Hepatocyte (in vitro differentiated cells): Measurements from ENCODE around the gene EGR1. TPM values are rescaled to one million over a fixed set of nuclear protein-coding genes. Genes with fewer than 3 reads are reported as not detected.
A peak's percentile ranks its signal among the peaks of the same experiment; 100 is the strongest.

Experiments used
- DNase-seq: peaks from one replicate; pipeline ENCODE4 v3.0.0-alpha.2; 2016; ENCODE audit warnings: low spot score
- H2AFZ ChIP-seq: fragments of 200-600 bp; sonication (generic); 2 replicates; pipeline ENCODE4 v1.6.0; 2016; ENCODE audit warnings: antibody characterized with exemption, mild to moderate bottlenecking
- H3K27ac ChIP-seq: fragments of 200-600 bp; sonication (generic); 2 replicates; pipeline ENCODE4 v1.5.1; 2016; ENCODE audit warnings: mild to moderate bottlenecking
- H3K27me3 ChIP-seq: fragments of 200-600 bp; sonication (generic); 2 replicates; pipeline ENCODE4 v1.6.1; 2016
- H3K36me3 ChIP-seq: fragments of 200-600 bp; sonication (generic); replicated peaks from 2 replicates; pipeline ENCODE4 v1.5.1; 2016; ENCODE audit warnings: low read depth; ENCODE audit not compliant: insufficient read depth
- H3K4me1 ChIP-seq: fragments of 200-600 bp; sonication (generic); 2 replicates; pipeline ENCODE4 v1.5.1; 2016; ENCODE audit warnings: mild to moderate bottlenecking, moderate library complexity; ENCODE audit not compliant: insufficient read depth
- H3K4me2 ChIP-seq: fragments of 200-600 bp; sonication (generic); 2 replicates; pipeline ENCODE4 v1.6.0; 2016
- H3K4me3 ChIP-seq: fragments of 200-600 bp; sonication (generic); 2 replicates; pipeline ENCODE4 v1.5.1; 2016; ENCODE audit warnings: mild to moderate bottlenecking
- H3K79me2 ChIP-seq: fragments of 200-600 bp; sonication (generic); 2 replicates; pipeline ENCODE4 v1.6.0; 2017; ENCODE audit warnings: mild to moderate bottlenecking
- H3K9me2 ChIP-seq: fragments of 200-600 bp; sonication (generic); replicated peaks from 2 replicates; pipeline ENCODE4 v1.6.0; 2017; ENCODE audit warnings: mild to moderate bottlenecking; ENCODE audit not compliant: insufficient read depth
- H3K9me3 ChIP-seq: fragments of 200-600 bp; sonication (generic); 2 replicates; pipeline ENCODE4 v1.5.1; 2016; ENCODE audit warnings: low read depth, mild to moderate bottlenecking
- H4K20me1 ChIP-seq: fragments of 200-600 bp; sonication (generic); 2 replicates; pipeline ENCODE4 v1.6.0; 2016; ENCODE audit warnings: mild to moderate bottlenecking; ENCODE audit not compliant: insufficient read depth, poor library complexity, severe bottlenecking
- EZH2 ChIP-seq: fragments of 200-600 bp; sonication (generic); IDR thresholded peaks from 2 replicates; pipeline ENCODE4 v1.6.1; 2016; ENCODE audit warnings: antibody characterized with exemption, mild to moderate bottlenecking, borderline replicate concordance
- EZH2phosphoT487 ChIP-seq: fragments of 200-600 bp; sonication (generic); IDR thresholded peaks from one replicate; pipeline ENCODE4 v1.6.1; 2018; ENCODE audit warnings: antibody characterized with exemption, mild to moderate bottlenecking, low read depth, moderate library complexity; ENCODE audit not compliant: unreplicated experiment, severe bottlenecking
- WGBS: methylation state at CpG from one replicate; pipeline ENCODE4 v1.1.6; 2016; ENCODE audit warnings: low lambda C conversion rate; ENCODE audit errors: missing lambda C conversion rate; 5-methylcytosine and 5-hydroxymethylcytosine counted together
- polyA plus RNA-seq: library from polyadenylated mRNA; unstranded; fragments of >200 nt; fragmentation: Nextera tagmentation; extraction: Ambion mirVana; gene quantifications from 2 replicates; pipeline ENCODE4 v1.2.1, GENCODE V29; 2016
- total RNA-seq: library from RNA; depleted of rRNA; stranded (reverse); fragments of >200 nt; gene quantifications from 2 replicates; pipeline ENCODE4 v1.2.3, GENCODE V29; 2014
- TF ChIP-seq, protein P1 (sequence below): fragments of 200-600 bp; sonication (generic); IDR thresholded peaks from 2 replicates; pipeline ENCODE4 v1.5.1; 2016; ENCODE audit warnings: antibody characterized with exemption, mild to moderate bottlenecking; ENCODE audit not compliant: poor library complexity

EGR1 gene
- total and polyA plus RNA-seq, 2 experiments from 2014 or later, result 95.4 to 336 TPM

DNA sequence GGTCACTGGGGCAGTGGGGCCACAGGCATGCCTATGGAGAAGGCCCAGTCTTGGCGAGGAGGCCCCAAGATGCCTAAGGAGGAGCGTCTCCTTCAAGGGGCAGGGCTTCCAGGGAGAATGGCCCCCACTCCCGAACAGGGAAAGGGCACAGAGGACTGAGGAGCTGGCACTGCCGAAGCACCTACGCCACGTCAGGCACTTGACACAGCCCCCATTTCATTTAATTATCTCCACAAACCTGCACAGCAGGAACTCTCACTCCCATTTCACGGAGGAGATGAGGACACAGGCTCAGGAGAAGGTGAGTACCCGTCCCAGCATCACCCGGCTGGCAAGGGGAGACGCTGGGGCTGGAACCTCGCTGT, 26.0 kb downstream of the EGR1 start:
- no peaks in the 10 kb centered on the region for H3K9me3 ChIP-seq
- H3K4me1 ChIP-seq, result peaks cover 32% of the 10 kb centered on the region
- no peaks in the 10 kb centered on the region for H3K9me2 ChIP-seq
- no peak overlapping the region for H3K27ac ChIP-seq
- H3K4me2 ChIP-seq, result peak overlapping the region; percentile 95
- no peaks in the 10 kb centered on the region for H4K20me1 ChIP-seq
- DNase-seq, result no peak
- H3K4me3 ChIP-seq, result peak overlapping the region; percentile 75
- peak overlapping the region; percentile 82 for H2AFZ ChIP-seq
- no peaks in the 10 kb centered on the region for H3K79me2 ChIP-seq
- H3K36me3 ChIP-seq, result no peaks in the 10 kb centered on the region
- no peak for TF ChIP-seq EZH2phosphoT487
- TF ChIP-seq EZH2, result no peak
- TF ChIP-seq, protein P1, sequence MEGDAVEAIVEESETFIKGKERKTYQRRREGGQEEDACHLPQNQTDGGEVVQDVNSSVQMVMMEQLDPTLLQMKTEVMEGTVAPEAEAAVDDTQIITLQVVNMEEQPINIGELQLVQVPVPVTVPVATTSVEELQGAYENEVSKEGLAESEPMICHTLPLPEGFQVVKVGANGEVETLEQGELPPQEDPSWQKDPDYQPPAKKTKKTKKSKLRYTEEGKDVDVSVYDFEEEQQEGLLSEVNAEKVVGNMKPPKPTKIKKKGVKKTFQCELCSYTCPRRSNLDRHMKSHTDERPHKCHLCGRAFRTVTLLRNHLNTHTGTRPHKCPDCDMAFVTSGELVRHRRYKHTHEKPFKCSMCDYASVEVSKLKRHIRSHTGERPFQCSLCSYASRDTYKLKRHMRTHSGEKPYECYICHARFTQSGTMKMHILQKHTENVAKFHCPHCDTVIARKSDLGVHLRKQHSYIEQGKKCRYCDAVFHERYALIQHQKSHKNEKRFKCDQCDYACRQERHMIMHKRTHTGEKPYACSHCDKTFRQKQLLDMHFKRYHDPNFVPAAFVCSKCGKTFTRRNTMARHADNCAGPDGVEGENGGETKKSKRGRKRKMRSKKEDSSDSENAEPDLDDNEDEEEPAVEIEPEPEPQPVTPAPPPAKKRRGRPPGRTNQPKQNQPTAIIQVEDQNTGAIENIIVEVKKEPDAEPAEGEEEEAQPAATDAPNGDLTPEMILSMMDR, result no peak
- no peaks in the 10 kb centered on the region for H3K27me3 ChIP-seq
- 74% methylated on average over 11 of the region's 11 CpGs for WGBS

GRCh38 chr5:138491669-138492559, 26.6 kb downstream of the EGR1 start:
- DNase-seq, result peak; percentile 94
- Histone ChIP-seq H3K9me2 (no peaks in the 10 kb centered on the region), H3K36me3 (no peaks in the 10 kb centered on the region), H3K4me1 (peaks cover 32% of the 10 kb centered on the region), H3K27me3 (no peaks in the 10 kb centered on the region), H3K9me3 (no peaks in the 10 kb centered on the region), H2AFZ (peak overlapping the region; percentile 82), H3K4me3 (peak overlapping the region; percentile 75), H3K27ac (peak overlapping the region; percentile 74), H4K20me1 (no peaks in the 10 kb centered on the region), H3K79me2 (no peaks in the 10 kb centered on the region), H3K4me2 (peak overlapping the region; percentile 95)
- TF ChIP-seq EZH2phosphoT487, result no peak
- 12% methylated on average over 36 of the region's 93 CpGs for WGBS

DNA sequence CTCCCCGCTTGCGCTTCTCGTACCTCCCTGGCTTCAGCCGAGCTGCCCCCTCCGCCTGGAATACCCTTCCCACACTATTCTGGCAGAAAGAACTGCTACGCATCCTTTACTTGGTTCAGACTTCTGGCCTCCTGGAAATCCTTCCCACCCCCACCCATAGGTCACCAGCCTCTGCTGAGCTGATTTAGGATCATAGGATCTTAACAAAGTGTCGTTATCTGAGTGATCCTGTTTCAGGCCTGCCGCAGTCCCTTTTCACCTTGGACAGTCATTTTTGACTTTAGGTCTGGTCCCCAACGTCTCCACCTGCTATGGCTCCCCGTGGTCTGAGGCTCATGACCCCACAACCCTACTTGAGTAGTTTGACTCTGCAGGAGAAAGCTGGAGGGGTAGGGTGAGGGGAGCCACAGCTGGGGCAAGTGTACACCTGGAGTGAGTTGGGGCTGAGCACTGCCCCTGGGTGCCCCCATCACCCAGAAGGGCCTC, 27.3 kb downstream of the EGR1 start:
- Histone ChIP-seq H3K27ac (peak overlapping the region; percentile 74), H3K4me2 (peak overlapping the region; percentile 95), H3K4me1 (peaks cover 32% of the 10 kb centered on the region), H3K4me3 (peak overlapping the region; percentile 27), H3K9me2 (no peaks in the 10 kb centered on the region), H3K36me3 (no peaks in the 10 kb centered on the region), H4K20me1 (no peaks in the 10 kb centered on the region), H3K27me3 (no peaks in the 10 kb centered on the region), H3K9me3 (no peaks in the 10 kb centered on the region), H2AFZ (peak overlapping the region; percentile 82), H3K79me2 (no peaks in the 10 kb centered on the region)
- DNase-seq, result no peak
- TF ChIP-seq EZH2phosphoT487 (no peak), EZH2 (no peak)
- TF ChIP-seq, protein P1, result no peak
- WGBS, result 37% methylated on average over 10 of the region's 10 CpGs

GRCh38 chr5:138495351-138495750, 30.1 kb downstream of the EGR1 start:
- Histone ChIP-seq H3K4me2 (no peak overlapping the region), H3K79me2 (no peaks in the 10 kb centered on the region), H3K9me2 (no peaks in the 10 kb centered on the region)

More at GRCh38 chr5:138495351-138495750, 30.1 kb downstream of the EGR1 start:
- no peaks in the 10 kb centered on the region for H3K9me3 ChIP-seq
- WGBS, result 87% methylated on average over 7 of the region's 7 CpGs
- no peak overlapping the region for H3K27ac ChIP-seq
- no peaks in the 10 kb centered on the region for H4K20me1 ChIP-seq
- peaks cover 20% of the 10 kb centered on the region for H3K4me1 ChIP-seq
- TF ChIP-seq EZH2, result no peak
- TF ChIP-seq, protein P1, result no peak
- TF ChIP-seq EZH2phosphoT487, result no peak
- no peaks in the 10 kb centered on the region for H3K36me3 ChIP-seq
- no peak overlapping the region for H2AFZ ChIP-seq
- DNase-seq, result no peak
- no peak overlapping the region for H3K4me3 ChIP-seq
- no peaks in the 10 kb centered on the region for H3K27me3 ChIP-seq
